GM21529 (cell line): ENCODE measurements around the gene ZNF197.
"Not testable (repeated sequence)": the region's sequence is repeated elsewhere in the genome, so short reads cannot be mapped to it uniquely, and the experiment has no call there.

Experiments used
- ATAC-seq: cut with Tn5 transposase; IDR thresholded peaks from one replicate; pipeline ENCODE4 v1.9.1; 2021; ENCODE audit not compliant: unreplicated experiment

The ZNF197 gene

GRCh38 chr3:44624749-44625480 is at the start of gene ZNF197:
ZNF197 (plus strand) TSS chr3:44625036; CDS start chr3:44629155, 4,119 bp downstream.
- ATAC-seq: peak; percentile 96

- ATAC-seq: no peak
Observed at GRCh38 chr3:44576613-44577012, 48.2 kb upstream of the ZNF197 start.

- ATAC-seq: not testable (repeated sequence)
Observed at GRCh38 chr3:44577354-44577952, 47.4 kb upstream of the ZNF197 start.

GRCh38 chr3:44578316-44578715 is 46.5 kb upstream of the ZNF197 start:
- not testable (repeated sequence) for ATAC-seq

- not testable (repeated sequence) for ATAC-seq
Observed at GRCh38 chr3:44578924-44579515, 45.8 kb upstream of the ZNF197 start.

- not testable (repeated sequence) for ATAC-seq
Observed at GRCh38 chr3:44579749-44580148, 45.1 kb upstream of the ZNF197 start.

GRCh38 chr3:44580971-44581370 is 43.9 kb upstream of the ZNF197 start:
- ATAC-seq: not testable (repeated sequence)

GRCh38 chr3:44584646-44585501 is 40.0 kb upstream of the ZNF197 start, which contains the start of gene ZNF660:
ZNF660 (plus strand) TSS chr3:44584964; CDS start chr3:44594194, 9,230 bp downstream.
- no peak for ATAC-seq

- ATAC-seq: no peak
Observed at GRCh38 chr3:44596621-44597020, 28.2 kb upstream of the ZNF197 start.

GRCh38 chr3:44601749-44602148 is 23.1 kb upstream of the ZNF197 start:
- no peak for ATAC-seq

GRCh38 chr3:44612678-44613077 is 12.2 kb upstream of the ZNF197 start:
- no peak for ATAC-seq

- no peak for ATAC-seq
Observed at GRCh38 chr3:44628716-44629115, 3.9 kb downstream of the ZNF197 start.

- no peak for ATAC-seq
Observed at GRCh38 chr3:44632193-44632592, 7.4 kb downstream of the ZNF197 start.

GRCh38 chr3:44642337-44642736 is 17.5 kb downstream of the ZNF197 start:
- ATAC-seq: no peak

GRCh38 chr3:44643024-44643423 is 18.2 kb downstream of the ZNF197 start:
- ATAC-seq: no peak

- ATAC-seq: no peak
Observed at GRCh38 chr3:44647771-44648170, 22.9 kb downstream of the ZNF197 start.

- peak; percentile 98 for ATAC-seq
Observed at GRCh38 chr3:44648564-44649229, 23.9 kb downstream of the ZNF197 start, which contains the start of gene ZNF35. ZNF35 (plus strand) TSS chr3:44648732; CDS start chr3:44651068, 2,336 bp downstream.

- no peak for ATAC-seq
Observed at GRCh38 chr3:44649709-44650108, 24.9 kb downstream of the ZNF197 start.

GRCh38 chr3:44654039-44654438 is 29.2 kb downstream of the ZNF197 start:
- no peak for ATAC-seq

GRCh38 chr3:44659015-44659414 is 34.2 kb downstream of the ZNF197 start:
- ATAC-seq: no peak
